Measurements from ENCODE around the gene ARHGEF7.

The ARHGEF7 gene

GRCh38 chr13:111330066-111330610, 215.0 kb downstream of the ARHGEF7 start:
- DNase-seq: no peak

- DNase-seq: no peak
Observed at GRCh38 chr13:111335298-111335697, 220.2 kb downstream of the ARHGEF7 start.

- DNase-seq: no peak
Observed at GRCh38 chr13:111336666-111337065, 221.6 kb downstream of the ARHGEF7 start.

GRCh38 chr13:111337206-111337605, 222.1 kb downstream of the ARHGEF7 start:
- DNase-seq: no peak

GRCh38 chr13:111337741-111338140, 222.6 kb downstream of the ARHGEF7 start:
- DNase-seq: no peak

- no peak for DNase-seq
Observed at GRCh38 chr13:111338841-111339240, 223.7 kb downstream of the ARHGEF7 start.

GRCh38 chr13:111339366-111340143, 224.4 kb downstream of the ARHGEF7 start:
- no peak for DNase-seq

GRCh38 chr13:111341886-111342285, 226.8 kb downstream of the ARHGEF7 start:
- DNase-seq: no peak

- DNase-seq: no peak
Observed at GRCh38 chr13:111342721-111343120, 227.6 kb downstream of the ARHGEF7 start.

- no peak for DNase-seq
Observed at GRCh38 chr13:111343186-111343805, 228.2 kb downstream of the ARHGEF7 start.

- DNase-seq: no peak
Observed at GRCh38 chr13:111344471-111345191, 229.5 kb downstream of the ARHGEF7 start.

- DNase-seq: no peak
Observed at GRCh38 chr13:111345682-111346081, 230.6 kb downstream of the ARHGEF7 start.

- no peak for DNase-seq
Observed at GRCh38 chr13:111346101-111346680, 231.1 kb downstream of the ARHGEF7 start.

- no peak for DNase-seq
Observed at GRCh38 chr13:111347438-111347837, 232.3 kb downstream of the ARHGEF7 start.

- no peak for DNase-seq
Observed at GRCh38 chr13:111353508-111353907, 238.4 kb downstream of the ARHGEF7 start.

- DNase-seq: no peak
Observed at GRCh38 chr13:111354789-111355188, 239.7 kb downstream of the ARHGEF7 start.
